Nephron progenitor cell (in vitro differentiated cells): Measurements from ENCODE around the gene GPATCH4.

Experiments used
- DNase-seq: peaks from one replicate; pipeline ENCODE4 v3.0.0; 2021
- H3K27ac Mint-ChIP-seq: 2 replicates; pipeline ENCODE4 v1.8.0; 2021; ENCODE audit warnings: mild to moderate bottlenecking, moderate library complexity, mixed read lengths
- H3K27me3 Mint-ChIP-seq: 2 replicates; pipeline ENCODE4 v1.8.0; 2021; ENCODE audit warnings: mild to moderate bottlenecking, low read depth, mixed read lengths; ENCODE audit not compliant: poor library complexity
- H3K36me3 Mint-ChIP-seq: 2 replicates; pipeline ENCODE4 v1.8.0; 2021; ENCODE audit warnings: low read depth, mixed read lengths
- H3K4me1 Mint-ChIP-seq: 2 replicates; pipeline ENCODE4 v1.8.0; 2021; ENCODE audit warnings: mixed read lengths
- H3K4me3 Mint-ChIP-seq: 2 replicates; pipeline ENCODE4 v1.8.0; 2021; ENCODE audit warnings: mild to moderate bottlenecking, moderate library complexity, mixed read lengths
- H3K9me3 Mint-ChIP-seq: 2 replicates; pipeline ENCODE4 v1.8.0; 2021; ENCODE audit warnings: mild to moderate bottlenecking, moderate library complexity, mixed read lengths
- TF ChIP-seq, protein P1 (sequence below): fragments of 200-600 bp; sonication (generic); IDR thresholded peaks from 2 replicates; pipeline ENCODE4 v1.5.0; 2021; ENCODE audit warnings: antibody characterized with exemption

GPATCH4 gene

DNA sequence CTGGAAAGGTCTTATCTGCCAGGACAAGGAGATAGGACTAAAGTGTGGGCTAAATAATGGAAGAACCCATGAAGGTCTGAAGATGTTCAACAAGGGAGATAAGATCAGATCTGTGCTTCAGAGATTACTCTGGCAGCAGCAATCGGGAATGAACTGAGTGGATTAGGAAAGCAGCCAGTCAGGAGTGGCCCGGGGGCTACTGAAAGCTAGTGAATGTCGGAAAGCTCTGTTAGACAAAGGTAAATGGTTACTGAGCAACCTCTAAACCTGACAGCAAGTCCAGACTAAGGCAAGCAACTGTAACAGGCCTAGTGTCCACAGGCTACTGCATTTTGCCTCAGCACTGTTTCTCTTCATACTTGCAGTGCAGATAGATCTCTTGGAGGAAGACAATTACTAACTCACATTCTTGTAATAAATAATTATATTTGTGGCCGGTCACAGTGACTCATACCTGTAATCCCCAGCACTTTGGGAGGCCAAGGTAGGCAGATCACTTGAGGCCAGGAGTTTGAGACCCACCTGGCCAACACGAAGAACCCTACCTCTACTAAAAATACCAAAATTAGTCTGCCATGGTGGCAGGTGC lies 41.4 kb downstream of the GPATCH4 start:
- TF ChIP-seq, protein P1, sequence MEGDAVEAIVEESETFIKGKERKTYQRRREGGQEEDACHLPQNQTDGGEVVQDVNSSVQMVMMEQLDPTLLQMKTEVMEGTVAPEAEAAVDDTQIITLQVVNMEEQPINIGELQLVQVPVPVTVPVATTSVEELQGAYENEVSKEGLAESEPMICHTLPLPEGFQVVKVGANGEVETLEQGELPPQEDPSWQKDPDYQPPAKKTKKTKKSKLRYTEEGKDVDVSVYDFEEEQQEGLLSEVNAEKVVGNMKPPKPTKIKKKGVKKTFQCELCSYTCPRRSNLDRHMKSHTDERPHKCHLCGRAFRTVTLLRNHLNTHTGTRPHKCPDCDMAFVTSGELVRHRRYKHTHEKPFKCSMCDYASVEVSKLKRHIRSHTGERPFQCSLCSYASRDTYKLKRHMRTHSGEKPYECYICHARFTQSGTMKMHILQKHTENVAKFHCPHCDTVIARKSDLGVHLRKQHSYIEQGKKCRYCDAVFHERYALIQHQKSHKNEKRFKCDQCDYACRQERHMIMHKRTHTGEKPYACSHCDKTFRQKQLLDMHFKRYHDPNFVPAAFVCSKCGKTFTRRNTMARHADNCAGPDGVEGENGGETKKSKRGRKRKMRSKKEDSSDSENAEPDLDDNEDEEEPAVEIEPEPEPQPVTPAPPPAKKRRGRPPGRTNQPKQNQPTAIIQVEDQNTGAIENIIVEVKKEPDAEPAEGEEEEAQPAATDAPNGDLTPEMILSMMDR: no peak
- no peaks in the 10 kb centered on the region for H3K9me3 Mint-ChIP-seq
- H3K27ac Mint-ChIP-seq: no peak overlapping the region
- peaks cover 43% of the 10 kb centered on the region for H3K36me3 Mint-ChIP-seq
- no peaks in the 10 kb centered on the region for H3K27me3 Mint-ChIP-seq
- H3K4me3 Mint-ChIP-seq: no peak overlapping the region
- no peak for DNase-seq
- no peaks in the 10 kb centered on the region for H3K4me1 Mint-ChIP-seq

DNA sequence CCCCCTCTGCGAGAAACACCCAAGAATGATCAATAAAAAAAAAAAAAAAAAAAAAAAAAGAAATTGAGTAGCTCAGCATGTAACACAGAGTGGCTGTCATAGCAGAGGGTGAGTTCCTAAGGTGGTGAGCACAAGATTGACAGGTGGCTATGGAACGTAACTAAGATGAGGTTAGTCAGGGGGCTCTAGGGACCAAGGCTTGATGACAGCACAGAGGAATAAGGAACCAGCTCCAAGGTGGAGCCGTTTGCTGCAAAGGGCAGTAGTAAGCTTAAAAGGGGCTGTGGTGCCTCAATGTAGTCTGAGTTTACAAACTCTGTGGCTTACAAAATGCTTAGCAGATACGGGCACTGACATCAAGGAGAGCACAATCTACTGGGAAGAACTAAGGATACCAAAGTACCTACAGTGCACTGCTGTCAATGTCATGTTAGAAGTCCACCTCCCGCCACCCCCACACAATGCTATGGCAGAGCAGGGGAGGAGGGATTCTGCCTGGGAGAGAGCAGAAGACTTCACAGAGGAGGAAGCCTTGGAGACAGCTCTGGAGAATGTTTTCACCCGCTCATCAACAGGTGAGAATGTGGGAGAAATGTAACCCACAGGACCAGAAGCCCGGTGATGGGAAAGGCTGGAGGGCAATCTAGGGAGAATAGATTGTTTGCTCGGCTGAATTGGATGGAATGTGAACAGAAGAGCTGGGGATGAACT lies 42.0 kb downstream of the GPATCH4 start:
- H3K36me3 Mint-ChIP-seq: peaks cover 41% of the 10 kb centered on the region
- H3K4me1 Mint-ChIP-seq: no peaks in the 10 kb centered on the region
- TF ChIP-seq, protein P1: no peak
- DNase-seq: no peak
- no peaks in the 10 kb centered on the region for H3K9me3 Mint-ChIP-seq
- H3K27ac Mint-ChIP-seq: no peak overlapping the region
- no peak overlapping the region for H3K4me3 Mint-ChIP-seq
- H3K27me3 Mint-ChIP-seq: no peaks in the 10 kb centered on the region

DNA sequence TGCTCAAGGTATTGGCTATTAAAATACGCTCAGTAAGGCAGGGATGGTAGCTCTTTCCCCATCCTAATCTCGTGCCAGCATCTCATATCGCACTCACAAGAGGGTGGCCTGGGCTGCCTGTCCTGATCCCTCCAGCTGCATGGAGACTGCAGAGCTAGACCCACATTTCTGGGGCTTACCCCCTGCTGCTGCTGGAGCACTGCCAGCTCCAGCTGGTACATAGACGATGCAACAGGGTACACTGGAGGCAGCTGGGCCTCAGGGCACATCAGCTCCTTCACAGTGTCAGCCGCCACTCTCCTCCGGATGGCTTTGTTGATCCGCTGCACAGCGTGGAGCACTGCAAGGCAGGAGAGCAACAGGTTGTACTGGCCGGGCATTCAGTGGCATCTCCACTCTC lies 44.9 kb downstream of the GPATCH4 start:
- Mint-ChIP-seq H3K4me1 (peaks cover 8% of the 10 kb centered on the region), H3K36me3 (peaks cover 48% of the 10 kb centered on the region), H3K27ac (no peak overlapping the region), H3K4me3 (no peak overlapping the region), H3K9me3 (no peaks in the 10 kb centered on the region), H3K27me3 (no peaks in the 10 kb centered on the region)
- no peak for DNase-seq
- TF ChIP-seq, protein P1: no peak

DNA sequence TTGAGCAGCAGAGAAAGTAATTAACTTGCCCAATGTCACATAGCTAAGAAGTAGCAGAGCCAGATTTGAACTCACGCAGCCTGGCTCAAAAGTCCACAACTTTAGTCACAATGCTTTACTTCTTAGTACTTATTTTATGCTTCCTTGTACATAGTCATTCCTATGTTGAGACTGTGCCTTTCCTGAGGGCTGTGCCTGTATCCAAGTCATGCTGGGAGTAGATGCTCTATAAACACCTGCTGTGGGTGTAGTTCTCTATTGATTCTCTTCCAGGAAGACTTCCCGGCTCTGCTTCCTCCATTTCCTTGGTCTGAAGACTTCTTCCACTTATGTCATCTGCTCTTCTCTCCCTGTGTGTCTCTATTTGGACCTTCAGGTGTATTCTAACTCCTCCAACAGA lies 45.6 kb downstream of the GPATCH4 start:
- Mint-ChIP-seq H3K4me3 (no peak overlapping the region), H3K36me3 (peaks cover 49% of the 10 kb centered on the region), H3K4me1 (peaks cover 8% of the 10 kb centered on the region), H3K27ac (no peak overlapping the region), H3K9me3 (no peaks in the 10 kb centered on the region), H3K27me3 (no peaks in the 10 kb centered on the region)
- no peak for DNase-seq
- TF ChIP-seq, protein P1: no peak

DNA sequence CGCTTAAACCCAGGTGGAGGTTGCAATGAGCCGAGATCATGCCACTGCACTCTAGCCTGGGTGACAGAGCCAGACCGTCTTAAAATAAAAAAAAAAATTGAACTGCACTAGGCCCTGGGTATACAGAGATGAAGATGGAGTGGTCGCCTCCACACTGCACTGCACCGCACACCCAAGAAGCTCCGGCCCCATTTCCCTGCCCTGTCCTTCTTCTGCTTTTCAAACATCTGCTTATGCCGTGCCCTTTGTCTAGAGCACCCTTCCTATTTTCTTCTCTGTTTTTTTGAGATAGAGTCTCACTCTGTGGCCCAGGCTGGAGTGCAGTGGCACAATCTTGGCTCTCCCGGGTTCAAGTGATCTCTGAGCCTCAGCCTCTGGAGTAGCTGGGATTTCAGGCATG lies 46.3 kb downstream of the GPATCH4 start:
- H3K36me3 Mint-ChIP-seq: peaks cover 52% of the 10 kb centered on the region

More for the DNA sequence above, 46.3 kb downstream of the GPATCH4 start:
- Mint-ChIP-seq H3K4me1 (peaks cover 8% of the 10 kb centered on the region), H3K4me3 (no peak overlapping the region), H3K27me3 (no peaks in the 10 kb centered on the region), H3K27ac (peak overlapping the region; percentile 39), H3K9me3 (no peaks in the 10 kb centered on the region)
- no peak for DNase-seq
- TF ChIP-seq, protein P1: no peak
